K562 (cell line): ENCODE measurements around the gene ASIC1. TPM values are rescaled to one million over a fixed set of nuclear protein-coding genes. Genes with fewer than 3 reads are reported as not detected.

Experiments used
- ATAC-seq: fragments of 200-7000 bp; cut with Tn5 transposase; 3 replicates; pipeline ENCODE4 v1.9.1; 2020; ENCODE audit warnings: moderate library complexity
- BruUV-seq: library from RNA; stranded (reverse); fragments of 400-500 nt; replicated peaks from 2 replicates; lab custom pipeline; 2021; lab: Mats Ljungman, UMichigan
- CTCF ChIA-PET: fragments of 300-600 bp; formaldehyde crosslinking; extraction: SDS; loops from one replicate; lab custom pipeline; 2021; ENCODE audit warnings: low intra/inter-chr PET ratio; lab: Yijun Ruan, JAX
- POLR2A ChIA-PET: fragments of 300-600, 350-650 bp; sonication (Branson Sonifier 250); formaldehyde crosslinking; extraction: SDS; loops from one replicate; lab custom pipeline; 2021; ENCODE audit warnings: antibody characterized with exemption, inconsistent platforms; lab: Yijun Ruan, JAX
- DNase-seq, 4 experiments: peaks; one replicate each; pipeline versions ENCODE4 v3.0.0 to v3.0.0-alpha.2; 2011 to 2018; ENCODE audit warnings: low spot score in 3 of 4, mixed read lengths in 3 of 4; ENCODE audit errors: extremely low read depth in 1 of 4
- FAIRE-seq: peaks from 2 replicates; lab custom pipeline; 2011; peaks lifted over from hg19 to GRCh38; lab: Jason Lieb, UNC
- H2AFZ ChIP-seq: 2 replicates; pipeline ENCODE4 v1.6.0; 2011; ENCODE audit warnings: low read depth, low read length, control low read depth, inconsistent platforms
- H3K27ac ChIP-seq: fragments of 200-600 bp; 3 replicates; pipeline ENCODE4 v1.8.0; 2011; ENCODE audit warnings: low read depth, mild to moderate bottlenecking, control low read depth, inconsistent platforms, low read length, moderate library complexity, mixed read lengths; ENCODE audit errors: extremely low read depth
- H3K27me3 ChIP-seq, 2 experiments: fragments of 300-600 bp in 1 of 2; 2 replicates in 1 of 2; 3 replicates in 1 of 2; pipeline versions ENCODE4 v1.6.0 to v1.8.0; 2011; ENCODE audit warnings: inconsistent platforms in 2 of 2, low read length in 2 of 2, mild to moderate bottlenecking in 1 of 2, mixed read lengths in 1 of 2, moderate library complexity in 1 of 2; ENCODE audit not compliant: control insufficient read depth in 2 of 2, insufficient read depth in 2 of 2
- H3K36me3 ChIP-seq: fragments of 300-600 bp; 3 replicates; pipeline ENCODE4 v1.8.0; 2011; ENCODE audit warnings: mild to moderate bottlenecking, low read length, inconsistent platforms; ENCODE audit not compliant: control insufficient read depth, insufficient read depth
- H3K4me1 ChIP-seq, 2 experiments: fragments of 200-600 bp in 1 of 2; replicated peaks in 1 of 2; 2 replicates in 1 of 2; 3 replicates in 1 of 2; pipeline versions ENCODE4 v1.5.1 to v1.8.0; 2011; ENCODE audit warnings: inconsistent platforms in 2 of 2, low read length in 2 of 2, mild to moderate bottlenecking in 1 of 2, mixed read lengths in 1 of 2, moderate library complexity in 1 of 2; ENCODE audit not compliant: control insufficient read depth in 2 of 2, insufficient read depth in 2 of 2
- H3K4me2 ChIP-seq: 2 replicates; pipeline ENCODE4 v1.6.1; 2011; ENCODE audit warnings: low read length, control low read depth, inconsistent platforms, mixed read lengths; ENCODE audit not compliant: insufficient read depth
- H3K4me3 ChIP-seq: fragments of 200-600 bp; sonication (generic), shearing (Covaris generic); 2 replicates; pipeline ENCODE4 v1.5.1; 2016; ENCODE audit warnings: control low read depth, inconsistent platforms
- H3K79me2 ChIP-seq: fragments of 200-600 bp; 3 replicates; pipeline ENCODE4 v1.8.0; 2011; ENCODE audit warnings: low read length, inconsistent platforms; ENCODE audit not compliant: control insufficient read depth, insufficient read depth
- H3K9ac ChIP-seq, 2 experiments: 2 replicates each; pipeline versions ENCODE4 v1.6.0 to v1.6.1; 2011; ENCODE audit warnings: low read depth in 2 of 2, low read length in 2 of 2, control low read depth in 1 of 2, inconsistent platforms in 1 of 2, mild to moderate bottlenecking in 1 of 2, mixed read lengths in 1 of 2; ENCODE audit not compliant: insufficient read depth in 1 of 2
- H3K9me1 ChIP-seq: one replicate; pipeline ENCODE4 v1.6.0; 2011; ENCODE audit warnings: inconsistent platforms, mild to moderate bottlenecking, low read length, moderate library complexity; ENCODE audit not compliant: control insufficient read depth, insufficient read depth
- H3K9me3 ChIP-seq: replicated peaks from 2 replicates; pipeline ENCODE4 v1.5.1; 2011; ENCODE audit warnings: low read depth, low read length, inconsistent platforms; ENCODE audit not compliant: control insufficient read depth, insufficient read depth
- H4K20me1 ChIP-seq: replicated peaks from 2 replicates; pipeline ENCODE4 v1.6.1; 2011; ENCODE audit warnings: low read length, inconsistent platforms, mixed read lengths; ENCODE audit not compliant: control insufficient read depth, insufficient read depth
- CBX3 ChIP-seq, 2 experiments: IDR thresholded peaks; 1 replicate in 1 of 2; 2 replicates in 1 of 2; pipeline ENCODE4 v1.6.1; 2012; ENCODE audit warnings: inconsistent platforms in 2 of 2, low read length in 2 of 2, borderline replicate concordance in 1 of 2, control low read depth in 1 of 2
- CEBPB ChIP-seq: fragments of 450-650 bp; IDR thresholded peaks from 2 replicates; pipeline ENCODE4 v1.6.1; 2016; ENCODE audit warnings: missing genetic modification characterization, missing compliant biosample characterization
- ESRRA ChIP-seq: fragments of 450-650 bp; IDR thresholded peaks from 2 replicates; pipeline ENCODE4 v1.6.1; 2014; ENCODE audit warnings: low read depth, mild to moderate bottlenecking, moderate library complexity, borderline replicate concordance
- ETS2 ChIP-seq: IDR thresholded peaks from 2 replicates; pipeline ENCODE4 v1.6.1; 2016; ENCODE audit warnings: borderline replicate concordance, missing genetic modification characterization, mild to moderate bottlenecking, moderate library complexity, missing compliant biosample characterization; ENCODE audit not compliant: poor library complexity, severe bottlenecking
- NCOA4 ChIP-seq: fragments of 450-650 bp; IDR thresholded peaks from 2 replicates; pipeline ENCODE4 v1.6.1; 2018; ENCODE audit warnings: mild to moderate bottlenecking; ENCODE audit not compliant: partially characterized antibody
- SMAD1 ChIP-seq: fragments of 150-350 bp; IDR thresholded peaks from 2 replicates; pipeline ENCODE4 v1.6.1; 2014; ENCODE audit warnings: low read length, low read depth; ENCODE audit not compliant: partially characterized antibody
- SMARCC2 ChIP-seq: fragments of 450-650 bp; IDR thresholded peaks from 2 replicates; pipeline ENCODE4 v1.6.1; 2017; ENCODE audit warnings: antibody characterized with exemption, moderate library complexity, mild to moderate bottlenecking, low read depth
- TBL1XR1 ChIP-seq, 2 experiments: IDR thresholded peaks; 2 replicates each; pipeline ENCODE4 v1.6.1; 2012; ENCODE audit warnings: improper control_type of control experiment in 2 of 2, low read length in 2 of 2, mild to moderate bottlenecking in 1 of 2
- TBP ChIP-seq: optimal IDR thresholded peaks from 2 replicates; pipeline ENCODE3; 2011; ENCODE audit warnings: low read depth, low read length, improper control_type of control experiment
- ZBTB2 ChIP-seq: fragments of 450-650 bp; IDR thresholded peaks from 2 replicates; pipeline ENCODE4 v1.6.1; 2016; ENCODE audit warnings: antibody characterized with exemption
- ZNF134 ChIP-seq: fragments of 250-450 bp; sonication (Bioruptor Pico); conservative IDR thresholded peaks from 2 replicates; pipeline ENCODE4 v1.4.0; 2020
- ZNF263 ChIP-seq: sonication (generic); formaldehyde crosslinking; IDR thresholded peaks from 2 replicates; pipeline ENCODE4 v1.8.0; 2022; ENCODE audit warnings: mild to moderate bottlenecking, missing genetic modification reagents, borderline replicate concordance
- ZNF274 ChIP-seq: IDR thresholded peaks from 2 replicates; pipeline ENCODE4 v1.6.1; 2011; ENCODE audit warnings: low read depth, mild to moderate bottlenecking, low read length, moderate library complexity, borderline replicate concordance
- ZNF384 ChIP-seq: IDR thresholded peaks from 2 replicates; pipeline ENCODE4 v1.6.1; 2012; ENCODE audit warnings: low read depth, low read length, improper control_type of control experiment
- ZNF561 ChIP-seq: fragments of 450-650 bp; formaldehyde crosslinking; conservative IDR thresholded peaks from 2 replicates; pipeline ENCODE4 v1.4.0; 2020; ENCODE audit warnings: mild to moderate bottlenecking, moderate library complexity
- ZNF780A ChIP-seq: fragments of 250-450 bp; sonication (Bioruptor Pico); IDR thresholded peaks from 2 replicates; pipeline ENCODE4 v1.5.0; 2021; ENCODE audit warnings: mild to moderate bottlenecking
- WGBS: fragments of 100-300 bp; shearing (Covaris generic); methylation state at CpG from one replicate; pipeline ENCODE4 v1.1.6; 2016; ENCODE audit warnings: low coverage, mixed read lengths; ENCODE audit not compliant: insufficient coverage; ENCODE audit errors: missing lambda C conversion rate; 5-methylcytosine and 5-hydroxymethylcytosine counted together
- in situ Hi-C: fragments of 300-500 bp; cut with MboI; formaldehyde crosslinking; loops from 4 replicates; pipeline ENCODE4 v1.15.0; 2018; ENCODE audit warnings: inconsistent platforms, mixed read lengths
- intact Hi-C: fragments of 100-400 bp; cut with micrococcal nuclease; formaldehyde crosslinking; loops from 2 replicates; pipeline ENCODE4 v1.14.2; 2022
- polyA plus RNA-seq, 8 experiments: library from polyadenylated mRNA; depleted of rRNA in 4 of 8; stranded (reverse) in 5 of 8; unstranded in 3 of 8; fragments of >200 nt; fragmentation: Nextera tagmentation in 2 of 8; fragmentation: Illumina TruSeq in 1 of 8; extraction: Ambion mirVana in 2 of 8; extraction: Trizol in 1 of 8; gene quantifications; 2 replicates each; pipeline versions ENCODE4 v1.2.1 to v1.2.3, GENCODE V29; 2011 to 2014; ENCODE audit warnings: inconsistent platforms in 1 of 8, missing spikeins in 1 of 8
- total RNA-seq, 7 experiments: library from RNA; depleted of rRNA in 6 of 7; stranded (reverse); fragments of >200 nt in 6 of 7; fragmentation: Illumina TruSeq in 2 of 7; extraction: Trizol in 2 of 7; gene quantifications; 2 replicates each; pipeline versions ENCODE4 v1.2.1 to v1.2.3, GENCODE V29; 2011 to 2021; ENCODE audit warnings: low replicate concordance in 1 of 7
- TF ChIP-seq, protein P1 (sequence below): fragments of 250-450 bp; sonication (Bioruptor Pico); IDR thresholded peaks from 2 replicates; pipeline ENCODE4 v1.5.0; 2020; ENCODE audit warnings: mild to moderate bottlenecking, borderline replicate concordance
- TF ChIP-seq, protein P2 (sequence below): fragments of 450-650 bp; conservative IDR thresholded peaks from 2 replicates; pipeline ENCODE4 v1.6.1; 2016; ENCODE audit warnings: missing genetic modification characterization, low read depth, mild to moderate bottlenecking, control low read depth, missing compliant biosample characterization

The ASIC1 gene
- total and polyA plus RNA-seq, 9 of the 15 experiments (the other 6 are each of a cell fraction or from before 2014, with no cell fraction given) = 0.01 to 1.7 (median 0.45) TPM

DNA sequence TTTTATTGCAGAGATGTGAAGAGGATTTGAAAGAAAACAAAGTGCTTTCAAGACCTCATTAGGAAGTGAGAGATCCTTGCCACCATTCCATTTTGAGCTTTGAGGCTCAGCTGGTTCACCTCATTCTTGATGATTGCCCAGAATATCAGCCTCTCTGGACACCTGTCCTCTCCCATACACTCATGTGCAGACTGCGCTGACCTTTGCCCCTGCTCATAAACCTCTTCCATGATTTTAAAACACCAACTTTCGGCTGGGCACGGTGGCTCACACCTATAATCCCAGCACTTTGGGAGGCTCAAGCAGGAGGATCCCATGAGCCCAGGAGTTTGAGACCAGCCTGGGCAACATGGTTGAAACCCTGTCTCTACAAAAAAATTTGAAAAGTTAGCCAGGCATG lies 63.6 kb downstream of the ASIC1 start:
- WGBS = 88% methylated on average over 3 of the region's 3 CpGs
- H3K4me2 ChIP-seq = no peak overlapping the region
- H3K9me3 ChIP-seq = no peaks in the 10 kb centered on the region; the same call in 1 of the 2 replicates
- in situ Hi-C loops = no loop called here
- intact Hi-C loops = no loop called here
- no peaks in the 10 kb centered on the region for H3K9me1 ChIP-seq
- no TSS peak for BruUV-seq
- ChIA-PET POLR2A (interaction anchor here (0.9 to 1.5 kb wide), 2 partner anchors 8 to 19 kb away, joined by 3 to 11 read pairs; no protein-coding TSS in a partner anchor), CTCF (no interaction called here)
- DNase-seq (no peak), ATAC-seq (no peak), FAIRE-seq (no peak)
- no peak overlapping the region for H3K4me3 ChIP-seq
- H3K27me3 ChIP-seq = no peaks in the 10 kb centered on the region
- peaks cover 9% of the 10 kb centered on the region for H3K79me2 ChIP-seq
- H3K27ac ChIP-seq = no peak overlapping the region
- H2AFZ ChIP-seq = no peak overlapping the region
- H4K20me1 ChIP-seq = no peaks in the 10 kb centered on the region
- peaks cover 44% of the 10 kb centered on the region; the same call in 2 of the 3 replicates for H3K36me3 ChIP-seq
- TF ChIP-seq ZNF274 (no peak), CBX3 (IDR thresholded peaks at IDR 0.05; ENCODE audit: borderline replicate concordance in 1 of 2, low read length in 2 of 2) (no peak), ZNF561 (CRISPR knock-in tag) (no peak), TBL1XR1 (IDR thresholded peaks at IDR 0.05; ENCODE audit: low read length in 2 of 2) (no peak), TBP (no peak), ZNF384 (no peak), ZNF780A (CRISPR knock-in tag) (no peak), SMAD1 (no peak), ETS2 (tag) (no peak), ZNF134 (no peak), CEBPB (no peak), ZNF263 (CRISPR knock-in tag) (no peak), SMARCC2 (no peak), ZBTB2 (no peak), NCOA4 (no peak), ESRRA (no peak)
- TF ChIP-seq, protein P1, sequence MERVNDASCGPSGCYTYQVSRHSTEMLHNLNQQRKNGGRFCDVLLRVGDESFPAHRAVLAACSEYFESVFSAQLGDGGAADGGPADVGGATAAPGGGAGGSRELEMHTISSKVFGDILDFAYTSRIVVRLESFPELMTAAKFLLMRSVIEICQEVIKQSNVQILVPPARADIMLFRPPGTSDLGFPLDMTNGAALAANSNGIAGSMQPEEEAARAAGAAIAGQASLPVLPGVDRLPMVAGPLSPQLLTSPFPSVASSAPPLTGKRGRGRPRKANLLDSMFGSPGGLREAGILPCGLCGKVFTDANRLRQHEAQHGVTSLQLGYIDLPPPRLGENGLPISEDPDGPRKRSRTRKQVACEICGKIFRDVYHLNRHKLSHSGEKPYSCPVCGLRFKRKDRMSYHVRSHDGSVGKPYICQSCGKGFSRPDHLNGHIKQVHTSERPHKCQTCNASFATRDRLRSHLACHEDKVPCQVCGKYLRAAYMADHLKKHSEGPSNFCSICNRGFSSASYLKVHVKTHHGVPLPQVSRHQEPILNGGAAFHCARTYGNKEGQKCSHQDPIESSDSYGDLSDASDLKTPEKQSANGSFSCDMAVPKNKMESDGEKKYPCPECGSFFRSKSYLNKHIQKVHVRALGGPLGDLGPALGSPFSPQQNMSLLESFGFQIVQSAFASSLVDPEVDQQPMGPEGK (CRISPR knock-in tag) = no peak
- TF ChIP-seq, protein P2, sequence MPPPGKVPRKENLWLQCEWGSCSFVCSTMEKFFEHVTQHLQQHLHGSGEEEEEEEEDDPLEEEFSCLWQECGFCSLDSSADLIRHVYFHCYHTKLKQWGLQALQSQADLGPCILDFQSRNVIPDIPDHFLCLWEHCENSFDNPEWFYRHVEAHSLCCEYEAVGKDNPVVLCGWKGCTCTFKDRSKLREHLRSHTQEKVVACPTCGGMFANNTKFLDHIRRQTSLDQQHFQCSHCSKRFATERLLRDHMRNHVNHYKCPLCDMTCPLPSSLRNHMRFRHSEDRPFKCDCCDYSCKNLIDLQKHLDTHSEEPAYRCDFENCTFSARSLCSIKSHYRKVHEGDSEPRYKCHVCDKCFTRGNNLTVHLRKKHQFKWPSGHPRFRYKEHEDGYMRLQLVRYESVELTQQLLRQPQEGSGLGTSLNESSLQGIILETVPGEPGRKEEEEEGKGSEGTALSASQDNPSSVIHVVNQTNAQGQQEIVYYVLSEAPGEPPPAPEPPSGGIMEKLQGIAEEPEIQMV = no peak
- no peaks in the 10 kb centered on the region for H3K4me1 ChIP-seq
- H3K9ac ChIP-seq = no peak overlapping the region
